GM21381 (cell line): ENCODE data around the gene GSTT2B.
"Not testable (repeated sequence)": the region's sequence is repeated elsewhere in the genome, so short reads cannot be mapped to it uniquely, and the experiment has no call there.

Experiments used
- ATAC-seq: cut with Tn5 transposase; IDR thresholded peaks from one replicate; pipeline ENCODE4 v1.9.1; 2021; ENCODE audit warnings: mild to moderate bottlenecking, moderate library complexity; ENCODE audit not compliant: unreplicated experiment

GSTT2B gene

GRCh38 chr22:23986089-23986488 is 25.1 kb upstream of the GSTT2B start:
- ATAC-seq = not testable (repeated sequence)

GRCh38 chr22:23984430-23984829 is 23.4 kb upstream of the GSTT2B start:
- no peak for ATAC-seq

- ATAC-seq = not testable (repeated sequence)
These were observed 19.6 kb upstream of the GSTT2B start for GRCh38 chr22:23980567-23980966.

GRCh38 chr22:23979557-23980240 is 18.7 kb upstream of the GSTT2B start, which contains the start of gene GSTT2:
GSTT2 (plus strand) TSS chr22:23980134.
- not testable (repeated sequence) for ATAC-seq

GRCh38 chr22:23977304-23977703 is 16.3 kb upstream of the GSTT2B start:
- not testable (repeated sequence) for ATAC-seq

GRCh38 chr22:23974836-23975352 is 13.9 kb upstream of the GSTT2B start:
- ATAC-seq = not testable (repeated sequence)

GRCh38 chr22:23974345-23974744 is 13.3 kb upstream of the GSTT2B start, which contains the start of gene DDT:
DDT (minus strand) TSS chr22:23974441; CDS start chr22:23974414, 27 bp downstream.
- ATAC-seq = peak; percentile 77

GRCh38 chr22:23971927-23972326 is 10.9 kb upstream of the GSTT2B start:
- ATAC-seq = not testable (repeated sequence)

GRCh38 chr22:23970816-23971486 is 10.0 kb upstream of the GSTT2B start:
- no peak for ATAC-seq

GRCh38 chr22:23970201-23970641 is 9.2 kb upstream of the GSTT2B start:
- ATAC-seq = no peak

GRCh38 chr22:23969071-23969470 is 8.1 kb upstream of the GSTT2B start:
- no peak for ATAC-seq

GRCh38 chr22:23966568-23966967 is 5.6 kb upstream of the GSTT2B start, which contains the start of gene DDTL:
DDTL (plus strand) TSS chr22:23966888; CDS start chr22:23966915, 27 bp downstream.
- peak; percentile 91 for ATAC-seq

GRCh38 chr22:23966094-23966493 is 5.1 kb upstream of the GSTT2B start:
- peak; percentile 31 for ATAC-seq

- not testable (repeated sequence) for ATAC-seq
These were observed 4.6 kb downstream of the GSTT2B start for GRCh38 chr22:23956301-23956900.

- ATAC-seq = not testable (repeated sequence)
These were observed 5.1 kb downstream of the GSTT2B start for GRCh38 chr22:23955886-23956285.

GRCh38 chr22:23954991-23955305 is 6.0 kb downstream of the GSTT2B start:
- ATAC-seq = not testable (repeated sequence)

- not testable (repeated sequence) for ATAC-seq
These were observed 6.6 kb downstream of the GSTT2B start for GRCh38 chr22:23954193-23954990.

- not testable (repeated sequence) for ATAC-seq
These were observed 7.5 kb downstream of the GSTT2B start for GRCh38 chr22:23953485-23953884.

GRCh38 chr22:23952794-23953405 is 8.1 kb downstream of the GSTT2B start:
- ATAC-seq = not testable (repeated sequence)

GRCh38 chr22:23951383-23951782 is 9.6 kb downstream of the GSTT2B start:
- ATAC-seq = not testable (repeated sequence)
